ENCODE results near the gene SLC37A3.
"Not testable (repeated sequence)": the region's sequence is repeated elsewhere in the genome, so short reads cannot be mapped to it uniquely, and the experiment has no call there.

SLC37A3 gene

GRCh38 chr7:140316165-140316661 lies 82.1 kb downstream of the SLC37A3 start:
- no peak for TF ChIP-seq CTCF (IDR thresholded peaks at IDR 0.05; ENCODE audit: control insufficient read depth, insufficient read depth, low read depth, low read length, missing control alignments)
- peak; percentile 37 for DNase-seq (ENCODE audit: low read depth)
- H3K4me3 ChIP-seq (ENCODE audit: control insufficient read depth, low read depth, low read length) = peak overlapping the region; percentile 0

- no peak for DNase-seq (ENCODE audit: low read depth)
- peak overlapping the region; percentile 0 for H3K4me3 ChIP-seq (ENCODE audit: control insufficient read depth, low read depth, low read length)
- TF ChIP-seq CTCF (IDR thresholded peaks at IDR 0.05; ENCODE audit: control insufficient read depth, insufficient read depth, low read depth, low read length, missing control alignments) = no peak
Observed at GRCh38 chr7:140315498-140316164, 82.7 kb downstream of the SLC37A3 start.

- no peak for TF ChIP-seq CTCF (IDR thresholded peaks at IDR 0.05; ENCODE audit: control insufficient read depth, insufficient read depth, low read depth, low read length, missing control alignments)
- H3K4me3 ChIP-seq (ENCODE audit: control insufficient read depth, low read depth, low read length) = no peak overlapping the region
- DNase-seq (ENCODE audit: low read depth) = no peak
Observed at GRCh38 chr7:140314573-140315480, 83.5 kb downstream of the SLC37A3 start.

- no peak overlapping the region for H3K4me3 ChIP-seq (ENCODE audit: control insufficient read depth, low read depth, low read length)
- TF ChIP-seq CTCF (IDR thresholded peaks at IDR 0.05; ENCODE audit: control insufficient read depth, insufficient read depth, low read depth, low read length, missing control alignments) = no peak
- no peak for DNase-seq (ENCODE audit: low read depth)
Observed at GRCh38 chr7:140312141-140312846, 86.0 kb downstream of the SLC37A3 start.

GRCh38 chr7:140311128-140311527 lies 87.2 kb downstream of the SLC37A3 start:
- not testable (repeated sequence) for H3K4me3 ChIP-seq (ENCODE audit: control insufficient read depth, low read depth, low read length); DNase-seq (ENCODE audit: low read depth)

GRCh38 chr7:140310337-140311002 lies 87.9 kb downstream of the SLC37A3 start:
- no peak for TF ChIP-seq CTCF (IDR thresholded peaks at IDR 0.05; ENCODE audit: control insufficient read depth, insufficient read depth, low read depth, low read length, missing control alignments)
- peak; percentile 16 for DNase-seq (ENCODE audit: low read depth)
- no peak overlapping the region for H3K4me3 ChIP-seq (ENCODE audit: control insufficient read depth, low read depth, low read length)
